A204.1 (cell line): ENCODE data around the gene ST3GAL4.

Source experiments
- FAIRE-seq: peaks from 2 replicates; lab custom pipeline; 2012; peaks lifted over from hg19 to GRCh38; lab: Jason Lieb, UNC

Gene ST3GAL4

GRCh38 chr11:126331286-126331685 is 24.2 kb upstream of the ST3GAL4 start:
- FAIRE-seq: no peak

- FAIRE-seq: no peak
These were observed 23.2 kb upstream of the ST3GAL4 start for GRCh38 chr11:126332221-126332711.

- no peak for FAIRE-seq
These were observed 22.3 kb upstream of the ST3GAL4 start for GRCh38 chr11:126333142-126333541.

GRCh38 chr11:126334659-126335462 is 20.6 kb upstream of the ST3GAL4 start:
- FAIRE-seq: no peak

GRCh38 chr11:126335463-126335760 is 20.1 kb upstream of the ST3GAL4 start:
- FAIRE-seq: no peak

- FAIRE-seq: no peak
These were observed 19.3 kb upstream of the ST3GAL4 start for GRCh38 chr11:126336138-126336541.

- FAIRE-seq: no peak
These were observed 18.8 kb upstream of the ST3GAL4 start for GRCh38 chr11:126336671-126337101.

- FAIRE-seq: no peak
These were observed 18.4 kb upstream of the ST3GAL4 start for GRCh38 chr11:126337126-126337473.

GRCh38 chr11:126337474-126338241 is 17.8 kb upstream of the ST3GAL4 start:
- no peak for FAIRE-seq

GRCh38 chr11:126338346-126339055 is 17.0 kb upstream of the ST3GAL4 start:
- no peak for FAIRE-seq

- no peak for FAIRE-seq
These were observed 16.2 kb upstream of the ST3GAL4 start for GRCh38 chr11:126339073-126339862.

- FAIRE-seq: no peak
These were observed 15.5 kb upstream of the ST3GAL4 start for GRCh38 chr11:126339863-126340434.

- no peak for FAIRE-seq
These were observed 14.4 kb upstream of the ST3GAL4 start for GRCh38 chr11:126340960-126341606.

GRCh38 chr11:126341760-126342161 is 13.7 kb upstream of the ST3GAL4 start:
- FAIRE-seq: no peak

- FAIRE-seq: no peak
These were observed 12.4 kb upstream of the ST3GAL4 start for GRCh38 chr11:126343051-126343450.

- no peak for FAIRE-seq
These were observed 11.1 kb upstream of the ST3GAL4 start for GRCh38 chr11:126344141-126345080.

- no peak for FAIRE-seq
These were observed 10.2 kb upstream of the ST3GAL4 start for GRCh38 chr11:126345283-126345682.

- FAIRE-seq: no peak
These were observed 9.5 kb upstream of the ST3GAL4 start for GRCh38 chr11:126345759-126346585.

GRCh38 chr11:126346586-126346940 is 8.9 kb upstream of the ST3GAL4 start:
- no peak for FAIRE-seq
